GM18526 (cell line): ENCODE results near the gene SYNJ2BP.

Experiments used
- POLR2A ChIP-seq: IDR thresholded peaks from 3 replicates; pipeline ENCODE4 v1.6.1; 2011; ENCODE audit not compliant: insufficient read length; ENCODE audit errors: extremely low read depth

Gene SYNJ2BP

DNA sequence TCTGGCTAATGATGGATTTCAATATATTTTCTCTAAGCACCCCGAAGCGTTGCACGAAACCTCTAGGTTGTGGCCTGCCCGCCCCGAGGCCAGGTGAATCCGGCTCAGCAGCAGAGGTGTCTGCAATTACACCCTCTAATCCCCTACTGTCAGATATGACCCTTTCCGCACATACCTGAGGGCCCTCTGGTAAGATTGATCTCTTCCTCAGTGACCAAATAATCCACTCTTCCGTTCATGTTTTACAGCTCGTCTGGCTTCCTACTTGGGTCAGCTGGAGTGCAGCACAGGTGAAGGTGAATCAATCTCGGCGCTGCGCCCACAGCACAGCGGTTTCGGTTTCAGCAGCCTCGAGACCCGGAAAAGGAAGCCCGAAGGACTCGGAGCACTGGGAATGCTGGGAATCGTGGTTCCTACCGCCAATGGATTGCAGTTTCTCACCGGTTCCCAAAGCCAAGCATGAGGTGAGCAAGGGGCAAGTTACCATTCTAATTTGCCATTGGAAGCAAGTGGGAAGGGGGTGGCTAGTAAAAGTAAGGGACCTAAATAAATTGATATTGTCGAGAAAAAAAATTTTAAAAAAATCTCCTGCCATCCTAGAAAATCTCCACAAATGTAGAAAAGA, at the start of gene SYNJ2BP:
Gene SYNJ2BP (minus strand): TSS at position 366 of the 625 bp plus-strand sequence. CDS start 127 bp downstream, at position 239.
- TF ChIP-seq POLR2A, result peak; percentile 30

GRCh38 chr14:70454731-70455130, 37.8 kb upstream of the SYNJ2BP start:
- TF ChIP-seq POLR2A, result no peak

GRCh38 chr14:70451874-70452273, 35.0 kb upstream of the SYNJ2BP start, which contains the start of gene ADAM21:
ADAM21 (plus strand) TSS chr14:70452174; CDS start chr14:70457500, 5,326 bp downstream.
- TF ChIP-seq POLR2A, result no peak

GRCh38 chr14:70448633-70449340, 31.9 kb upstream of the SYNJ2BP start:
- TF ChIP-seq POLR2A, result no peak

- no peak for TF ChIP-seq POLR2A
Observed at GRCh38 chr14:70442750-70443149, 25.9 kb upstream of the SYNJ2BP start.

DNA sequence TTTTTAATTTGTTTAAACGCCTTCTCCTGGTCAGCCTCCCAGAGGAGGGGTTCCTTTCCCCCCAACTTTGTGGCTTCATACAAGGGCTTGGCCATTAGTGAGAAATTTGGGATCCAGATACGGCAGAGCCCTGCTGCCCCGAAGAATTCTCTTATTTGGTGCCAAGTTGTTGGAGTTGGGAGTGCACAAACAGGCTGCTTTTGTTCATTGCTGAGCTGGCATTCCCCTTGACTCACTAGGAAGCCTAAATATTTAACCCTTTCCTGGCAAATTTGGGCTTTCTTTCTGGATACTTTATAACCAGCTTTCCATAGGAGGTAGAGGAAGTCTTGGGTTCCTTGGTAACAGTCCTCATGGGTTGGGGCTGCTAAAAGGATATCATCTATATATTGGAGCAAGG, 24.8 kb upstream of the SYNJ2BP start:
- no peak for TF ChIP-seq POLR2A

DNA sequence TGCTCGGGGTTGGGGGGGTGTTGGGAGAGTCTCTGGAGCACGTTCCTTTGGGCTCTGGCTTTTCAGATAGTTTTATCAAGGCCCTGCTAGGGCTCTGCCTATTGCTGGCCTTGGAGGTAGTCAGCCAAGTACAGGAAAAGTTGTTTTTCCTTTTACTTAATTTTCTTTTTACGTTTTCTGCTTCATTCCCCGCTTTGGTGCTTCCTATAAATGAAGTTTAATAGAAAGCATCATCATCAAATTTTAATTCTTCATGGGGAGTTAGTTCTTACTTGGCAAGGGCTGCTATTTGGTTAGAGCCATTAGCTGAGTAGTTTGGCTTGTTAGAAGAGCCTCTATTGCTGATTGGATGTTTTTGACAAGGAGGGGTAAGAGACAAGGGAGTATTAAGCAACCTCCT, 20.0 kb upstream of the SYNJ2BP start:
- no peak for TF ChIP-seq POLR2A

- no peak for TF ChIP-seq POLR2A
Observed at GRCh38 chr14:70425354-70425753, 8.5 kb upstream of the SYNJ2BP start.

- no peak for TF ChIP-seq POLR2A
Observed at GRCh38 chr14:70422538-70422937, 5.6 kb upstream of the SYNJ2BP start.

DNA sequence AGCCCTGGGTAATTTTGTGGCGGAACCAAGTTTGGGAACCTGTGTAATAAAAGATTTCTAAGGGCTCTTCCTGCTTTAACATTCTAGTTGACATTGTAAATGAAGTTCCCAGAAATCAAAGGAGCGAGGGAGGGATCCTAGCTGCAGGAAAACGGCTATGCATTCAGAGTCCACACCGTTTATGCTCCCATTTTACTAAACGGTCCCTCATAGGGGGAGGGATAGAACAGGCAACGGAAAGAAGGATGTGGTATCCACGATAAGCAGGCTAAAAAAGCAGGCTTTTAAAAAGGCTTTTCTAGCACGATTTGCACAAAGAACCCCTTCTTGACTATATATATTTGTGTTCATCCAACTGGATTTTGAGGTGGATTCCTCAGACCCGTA, 559 bp downstream of the SYNJ2BP start:
- TF ChIP-seq POLR2A, result no peak

GRCh38 chr14:70415788-70416187, 1.1 kb downstream of the SYNJ2BP start:
- TF ChIP-seq POLR2A, result no peak

GRCh38 chr14:70407621-70408020, 9.3 kb downstream of the SYNJ2BP start:
- no peak for TF ChIP-seq POLR2A

DNA sequence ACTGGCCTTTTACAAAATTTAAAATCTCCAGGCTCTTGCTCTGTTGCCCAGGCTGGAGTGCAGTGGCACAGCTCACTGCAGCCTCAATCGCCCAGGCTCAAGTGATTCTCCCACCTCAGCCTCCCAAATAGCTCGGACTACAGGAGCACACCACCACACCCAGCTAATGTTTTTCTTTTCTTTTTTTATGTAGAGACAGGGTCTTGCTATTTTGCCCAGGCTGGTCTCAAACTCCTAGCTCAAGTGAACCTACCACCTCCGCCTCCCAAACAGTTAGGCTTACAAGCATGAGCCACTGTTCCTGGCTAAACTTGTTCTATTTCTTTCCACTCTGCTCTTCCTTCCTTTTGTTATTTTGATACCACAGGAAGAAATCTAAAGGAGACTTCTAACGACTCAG, 15.2 kb downstream of the SYNJ2BP start:
- TF ChIP-seq POLR2A, result no peak

- no peak for TF ChIP-seq POLR2A
Observed at GRCh38 chr14:70398706-70399431, 18.0 kb downstream of the SYNJ2BP start.

DNA sequence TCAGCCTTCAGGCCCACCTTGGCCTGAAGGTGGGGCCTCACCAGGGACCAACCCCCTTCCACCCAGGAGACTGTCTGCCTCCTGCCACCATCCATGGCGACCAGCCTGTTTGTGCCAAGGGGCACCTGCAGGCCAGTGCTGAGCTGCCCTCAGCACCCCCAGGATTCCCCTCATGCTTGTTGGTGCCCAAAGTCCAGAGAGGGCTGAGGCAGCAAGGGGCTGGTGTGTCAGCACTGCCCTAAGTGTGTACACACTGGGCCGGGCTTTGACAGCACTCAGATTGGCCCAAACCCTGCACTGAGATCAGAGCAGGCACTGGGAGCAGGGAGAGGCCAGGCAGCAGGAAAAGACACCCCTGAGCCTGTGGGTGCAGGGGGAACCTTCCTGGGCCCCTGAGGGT, 18.6 kb downstream of the SYNJ2BP start:
- no peak for TF ChIP-seq POLR2A

- TF ChIP-seq POLR2A, result no peak
Observed at GRCh38 chr14:70397746-70398145, 19.1 kb downstream of the SYNJ2BP start.
